Germinal center (tissue), 1 donor: Measurements from ENCODE around the gene FZD7.

Experiments
- DNase-seq: peaks from one replicate; pipeline ENCODE4 v3.0.0; 2012; ENCODE audit warnings: mixed read lengths, low spot score

The FZD7 gene

DNA sequence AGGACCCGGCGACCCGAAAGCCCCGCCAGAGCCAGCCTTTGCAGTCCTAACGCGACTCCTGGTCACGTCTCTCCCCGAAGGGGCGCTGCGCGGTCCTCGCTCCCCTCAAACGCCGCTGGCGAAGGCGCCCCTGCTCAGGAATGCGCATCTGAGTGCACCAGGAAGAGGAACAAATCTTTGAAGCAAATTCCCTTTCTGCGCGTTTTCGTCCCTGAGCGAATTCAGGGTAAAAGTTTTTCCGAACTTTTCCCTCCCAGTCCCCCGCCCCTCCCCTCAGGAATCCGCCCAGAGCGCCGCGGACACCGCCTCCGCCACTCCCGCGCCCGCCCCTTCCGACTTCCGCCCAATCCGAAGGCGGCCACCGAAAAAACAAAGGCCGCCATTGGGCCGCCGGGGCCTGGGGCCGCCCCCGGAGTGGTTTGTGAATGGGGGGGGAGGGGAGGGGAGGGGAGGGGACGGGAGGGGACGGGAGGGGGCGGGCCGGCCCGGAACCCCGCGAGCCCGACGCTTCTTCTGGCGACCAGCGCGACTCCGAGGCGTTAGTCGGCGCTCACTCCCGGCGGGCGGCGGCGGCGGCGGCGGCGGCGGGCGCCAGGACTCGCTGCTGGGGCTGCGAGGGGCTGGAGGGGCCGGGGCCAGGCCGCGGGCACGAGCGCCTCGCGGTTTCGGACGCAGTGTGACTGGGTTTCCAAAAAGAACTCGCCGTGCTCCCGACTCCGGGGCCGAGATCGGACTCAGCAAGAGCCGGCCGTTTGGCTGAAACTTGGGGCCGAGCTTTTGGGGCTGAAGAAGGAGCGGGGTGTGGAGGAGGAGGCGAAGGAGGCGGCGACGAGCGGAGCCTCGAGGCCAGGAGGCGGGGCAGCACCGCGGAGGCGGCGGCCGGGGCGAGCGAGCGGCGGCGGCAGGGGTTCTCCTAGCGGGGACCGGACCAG lies at the start of gene FZD7:
TSS of gene FZD7 (plus strand) at position 539 of the 932 bp plus-strand sequence. CDS start 793 bp downstream, outside the sequence.
- DNase-seq: peak; percentile 93

DNA sequence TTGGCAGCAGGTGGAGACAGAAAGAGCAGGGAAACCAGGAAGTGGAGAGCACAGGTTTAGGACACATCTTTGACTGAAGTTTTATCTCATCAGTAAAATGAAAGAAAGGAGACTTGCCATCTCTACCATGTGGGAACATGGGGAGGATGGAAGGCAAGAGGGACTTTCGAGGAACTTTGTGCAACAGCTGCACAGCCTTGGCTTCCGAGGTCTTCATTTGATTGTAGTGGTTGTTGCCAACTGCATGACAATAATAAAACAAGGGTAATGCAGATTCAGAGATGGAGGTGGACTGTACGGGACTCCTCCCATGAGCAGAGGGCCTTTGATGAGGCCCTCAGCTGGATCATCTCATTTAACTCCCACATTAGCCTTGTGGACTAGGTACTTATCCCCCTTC lies 49.3 kb upstream of the FZD7 start:
- DNase-seq: no peak

DNA sequence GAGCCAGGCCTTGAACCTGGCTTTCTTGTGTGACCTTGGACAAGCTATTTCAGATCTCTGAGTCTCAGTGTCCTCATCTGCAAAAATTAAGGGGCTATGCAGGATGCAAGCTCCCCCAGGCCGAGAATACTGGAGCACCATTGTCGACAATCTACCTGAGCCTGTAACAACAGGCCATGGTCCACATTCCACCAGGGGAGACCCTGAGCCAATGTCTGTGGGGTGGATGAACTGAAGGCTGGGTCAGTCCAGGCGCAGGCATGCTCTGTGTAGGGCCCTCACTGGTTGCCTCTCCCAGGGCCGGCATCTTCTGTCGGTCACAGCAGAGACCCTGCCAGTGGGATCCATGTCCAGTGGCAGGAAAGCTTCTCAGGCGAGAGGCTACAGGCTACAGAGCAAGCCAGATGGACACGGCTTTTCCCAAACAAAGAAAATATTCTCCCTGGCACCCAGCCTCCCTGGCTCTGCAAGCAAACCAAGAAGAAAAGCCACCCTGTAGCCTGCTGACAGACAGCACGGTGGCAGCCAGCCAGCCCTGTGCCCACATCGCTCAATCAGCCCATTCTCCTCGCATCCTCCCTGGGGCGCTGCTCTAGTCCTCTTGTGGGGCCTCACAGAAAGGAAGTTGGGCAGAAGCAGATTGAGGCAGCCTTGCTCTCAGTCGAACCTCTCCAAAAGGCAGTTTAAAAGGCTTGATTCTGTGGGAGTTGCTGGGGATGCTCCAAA lies 48.7 kb upstream of the FZD7 start:
- no peak for DNase-seq

DNA sequence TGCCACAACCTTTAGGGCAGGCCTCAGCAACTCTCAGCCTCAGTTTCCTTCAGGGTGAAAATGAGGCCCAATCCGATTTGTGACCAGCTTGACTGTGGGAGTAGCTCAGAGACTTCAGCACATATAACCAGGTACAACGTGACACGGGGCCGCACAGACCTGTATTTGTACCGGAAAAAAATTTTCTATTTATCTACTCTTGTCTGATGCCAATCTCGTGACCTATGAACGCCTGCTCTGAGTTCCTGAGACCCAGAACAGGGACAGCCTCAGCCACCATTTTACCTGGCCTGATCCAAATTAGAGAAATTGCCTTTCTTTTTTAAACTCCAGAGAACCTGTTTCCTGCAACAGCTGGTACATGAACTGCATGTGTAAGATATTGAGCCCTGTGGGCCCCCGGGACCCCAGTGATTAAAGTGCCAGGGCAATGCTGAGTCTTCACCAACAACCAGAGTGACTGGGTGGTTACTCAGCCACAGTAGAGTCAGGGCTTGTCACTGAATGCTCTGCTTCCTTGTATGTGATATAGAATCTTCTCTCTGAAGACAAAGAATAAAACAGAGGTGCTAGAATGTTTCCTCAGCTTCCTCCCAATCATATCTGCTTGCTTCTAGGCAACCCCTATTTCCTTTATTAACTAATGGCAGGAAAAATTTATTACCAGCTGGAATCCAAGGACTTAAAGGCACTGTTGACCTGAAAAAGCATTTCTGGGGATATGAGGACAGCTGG lies 47.8 kb upstream of the FZD7 start:
- DNase-seq: no peak

DNA sequence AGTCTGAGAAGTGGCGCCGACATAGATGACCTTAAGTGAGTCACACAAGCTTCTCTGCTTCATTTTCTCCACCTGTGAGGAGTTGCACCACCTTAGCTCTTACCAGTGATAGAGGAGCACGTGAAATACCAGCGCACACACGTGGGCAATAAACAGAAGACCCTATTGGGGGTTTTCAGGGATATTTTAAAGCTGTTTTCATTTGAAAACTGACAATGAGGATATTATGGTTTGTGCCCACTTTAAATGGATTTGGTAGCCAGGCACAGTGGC lies 47.3 kb upstream of the FZD7 start:
- no peak for DNase-seq

DNA sequence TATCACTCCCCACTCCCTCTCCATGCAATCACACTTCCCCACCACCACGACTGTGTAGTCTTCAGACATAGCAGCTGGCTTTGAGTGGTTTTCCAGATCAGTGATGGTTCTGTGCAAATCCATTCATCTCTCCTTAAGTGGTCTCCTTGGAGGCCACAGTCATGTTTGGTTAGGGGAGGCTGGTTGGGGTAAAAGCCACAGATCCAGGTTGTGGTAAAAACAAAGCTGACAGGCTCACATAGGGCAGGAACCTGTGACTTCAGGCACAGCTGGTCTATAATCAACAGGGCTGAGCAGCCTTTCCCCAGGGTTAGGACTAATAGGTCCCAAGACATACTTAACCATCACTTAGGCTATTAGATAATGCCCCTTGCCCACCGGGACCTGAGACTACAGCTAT lies 46.2 kb upstream of the FZD7 start:
- DNase-seq: no peak

DNA sequence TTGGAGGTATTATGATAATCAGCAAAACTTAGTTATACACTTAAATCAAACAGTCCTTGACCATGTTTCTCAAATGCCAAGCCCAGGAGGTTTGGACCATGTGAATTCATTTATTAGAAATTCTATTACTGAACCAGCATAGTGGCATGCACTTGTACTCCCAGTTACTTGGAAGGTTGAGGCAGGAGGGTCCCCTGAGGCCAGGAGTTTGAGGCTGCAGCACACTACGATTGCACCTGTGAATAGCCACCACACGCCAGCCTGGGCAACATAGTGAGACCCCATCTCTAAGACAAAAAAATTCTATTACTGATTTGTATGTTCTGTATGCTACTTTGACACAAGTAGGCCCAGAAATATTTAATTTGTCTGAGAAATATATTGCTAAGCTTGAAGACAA lies 43.6 kb upstream of the FZD7 start:
- no peak for DNase-seq

DNA sequence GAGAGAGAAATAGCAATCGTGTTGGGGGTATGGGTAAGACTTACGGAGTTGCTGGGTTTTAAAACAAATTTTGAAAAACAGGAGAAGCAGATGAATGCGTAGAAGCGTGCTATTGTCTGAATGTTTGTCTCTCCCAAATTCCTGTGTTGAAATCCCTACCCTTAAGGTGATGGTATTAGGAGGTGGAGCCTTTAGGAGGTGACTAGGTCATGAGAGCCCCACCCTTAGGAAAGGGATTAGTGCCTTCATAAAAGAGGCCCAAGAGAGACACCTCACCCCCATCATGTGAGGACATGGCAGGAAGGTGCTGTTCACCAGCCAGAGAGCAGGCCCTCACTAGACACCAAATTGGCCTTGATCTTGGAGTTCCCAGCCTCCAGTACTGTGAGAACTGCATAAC lies 40.7 kb upstream of the FZD7 start:
- DNase-seq: no peak

DNA sequence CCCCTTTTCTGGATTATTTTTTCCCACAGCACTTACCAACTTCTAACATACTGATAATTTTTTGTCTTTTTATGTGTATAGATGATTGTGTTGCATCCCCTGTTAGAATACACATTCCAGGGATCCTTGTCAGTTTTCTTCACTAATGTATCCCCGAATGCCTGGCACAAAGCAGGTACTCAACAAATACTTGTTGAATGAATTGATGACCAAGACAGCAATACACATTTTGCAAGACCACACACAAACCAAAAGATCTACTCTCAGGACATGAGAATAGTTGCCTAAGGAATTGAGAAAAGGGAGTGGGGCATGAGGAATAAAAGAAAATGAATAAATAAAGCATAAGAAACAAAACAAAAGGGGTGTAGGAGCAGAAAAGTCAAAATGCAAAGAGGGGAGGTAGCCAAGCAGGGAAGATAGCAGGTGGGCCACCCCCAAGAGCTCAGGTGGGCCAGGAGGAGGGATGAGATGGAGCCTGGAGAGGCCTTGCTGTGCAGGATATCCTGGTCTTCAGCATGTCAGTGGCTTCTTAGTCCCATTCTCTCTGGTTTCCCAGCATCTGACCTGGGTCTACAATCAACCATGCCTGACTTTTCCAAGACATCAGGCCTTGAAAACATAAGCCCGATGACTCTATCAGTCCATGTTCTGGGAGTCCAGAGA lies 38.5 kb upstream of the FZD7 start:
- no peak for DNase-seq

DNA sequence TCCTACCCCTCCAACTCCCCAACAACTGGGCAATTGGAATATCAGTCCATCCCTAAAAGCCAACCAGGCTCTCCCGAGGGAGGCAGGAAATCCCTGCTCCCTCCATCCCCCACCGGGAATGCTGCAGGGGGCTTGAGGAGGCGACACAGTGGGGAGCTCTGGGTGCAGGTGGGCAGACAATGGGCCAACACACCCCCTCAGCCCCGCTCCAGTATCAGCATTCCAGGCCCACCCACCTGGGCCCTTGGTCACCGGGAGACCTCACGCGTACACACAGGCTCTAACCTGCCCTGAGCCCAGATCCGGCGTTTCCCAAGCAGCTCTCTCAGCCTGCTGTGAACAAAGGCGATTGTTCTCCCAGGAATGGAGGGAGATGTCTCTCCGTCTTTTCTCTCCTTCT lies 37.6 kb upstream of the FZD7 start:
- no peak for DNase-seq

DNA sequence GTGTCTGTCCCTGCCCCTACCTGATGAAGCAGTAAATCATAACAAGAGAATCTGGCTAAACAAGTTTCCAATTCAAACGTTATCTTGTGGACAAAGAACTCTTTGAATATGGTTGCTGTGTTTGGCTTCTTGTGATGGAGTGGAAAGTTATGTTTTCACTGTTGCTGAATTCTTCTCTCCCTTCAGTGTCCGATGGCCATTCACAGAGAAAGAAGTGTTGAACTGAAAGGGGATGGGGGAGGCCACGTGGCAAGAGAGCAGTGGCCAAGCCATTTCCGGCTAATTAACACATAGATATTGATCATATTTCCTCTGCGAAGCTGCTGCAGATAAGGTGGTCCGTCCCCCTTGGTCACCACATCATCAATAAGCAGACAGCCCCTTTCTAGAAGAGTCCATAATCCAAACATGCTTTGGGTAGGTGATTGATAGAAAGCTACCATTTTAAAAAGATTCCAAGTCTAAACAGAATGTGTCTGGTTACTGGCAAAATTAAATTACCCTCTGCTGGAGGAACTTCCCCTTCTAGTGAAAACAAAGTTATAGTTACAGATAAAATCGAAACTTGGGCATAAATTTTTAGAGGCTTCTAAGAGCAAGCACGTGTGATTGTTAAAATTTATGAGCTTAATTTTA lies 36.9 kb upstream of the FZD7 start:
- no peak for DNase-seq

DNA sequence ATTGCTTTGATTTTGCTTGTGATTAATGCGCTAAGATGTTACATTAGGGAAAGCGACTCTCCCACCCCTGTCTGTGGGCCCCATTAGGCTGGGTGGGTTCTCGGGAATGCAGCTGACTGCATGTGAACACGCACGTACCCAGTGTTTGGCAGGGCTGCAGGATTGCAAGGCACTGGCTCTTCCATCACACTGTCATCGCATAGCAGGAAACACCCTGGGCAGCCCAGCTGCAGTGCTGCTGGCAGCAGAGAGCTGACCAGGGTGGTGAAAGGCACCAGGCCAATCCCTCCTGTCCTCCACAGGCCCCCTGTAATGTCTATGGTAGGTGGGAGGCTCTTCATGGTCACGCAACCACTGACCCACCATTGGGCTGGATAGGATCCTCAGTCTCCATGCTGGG lies 34.4 kb upstream of the FZD7 start:
- no peak for DNase-seq

DNA sequence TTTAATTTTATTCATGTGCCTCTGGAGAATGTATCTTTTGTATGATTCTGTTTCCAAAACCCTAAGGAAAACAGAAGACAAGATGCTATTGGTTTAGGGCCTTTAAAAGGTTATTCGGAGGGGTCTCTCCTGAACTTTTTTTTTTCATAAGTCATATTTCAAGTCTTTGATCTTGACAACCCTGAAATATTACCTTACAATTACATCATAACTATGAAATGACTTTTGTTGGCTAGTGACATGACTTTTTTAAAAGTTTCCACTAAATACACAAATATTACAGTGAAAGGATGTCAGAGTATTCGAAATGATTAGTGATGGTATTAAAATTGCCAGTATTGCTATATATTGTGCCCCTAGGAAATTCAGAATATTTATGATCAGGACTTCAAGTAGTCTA lies 31.8 kb upstream of the FZD7 start:
- no peak for DNase-seq

DNA sequence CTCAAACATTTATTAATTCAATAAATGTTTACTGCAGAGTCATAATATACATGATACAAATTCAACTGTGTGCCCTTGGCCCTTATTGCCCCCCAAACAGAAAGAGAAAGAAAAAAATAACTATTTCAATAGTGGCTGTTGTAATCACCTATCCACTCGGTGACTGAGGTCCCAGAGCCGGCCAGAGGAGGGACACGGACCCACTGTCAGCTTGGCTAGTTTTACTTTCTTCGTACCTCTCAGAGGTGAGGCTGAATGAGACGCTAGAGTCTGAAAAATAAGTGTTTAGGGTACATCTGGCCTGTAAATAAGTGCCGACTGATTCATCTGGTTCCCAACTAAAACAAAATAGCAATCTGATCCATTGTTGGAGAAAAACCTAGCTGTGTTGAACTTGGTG lies 31.3 kb upstream of the FZD7 start:
- no peak for DNase-seq

DNA sequence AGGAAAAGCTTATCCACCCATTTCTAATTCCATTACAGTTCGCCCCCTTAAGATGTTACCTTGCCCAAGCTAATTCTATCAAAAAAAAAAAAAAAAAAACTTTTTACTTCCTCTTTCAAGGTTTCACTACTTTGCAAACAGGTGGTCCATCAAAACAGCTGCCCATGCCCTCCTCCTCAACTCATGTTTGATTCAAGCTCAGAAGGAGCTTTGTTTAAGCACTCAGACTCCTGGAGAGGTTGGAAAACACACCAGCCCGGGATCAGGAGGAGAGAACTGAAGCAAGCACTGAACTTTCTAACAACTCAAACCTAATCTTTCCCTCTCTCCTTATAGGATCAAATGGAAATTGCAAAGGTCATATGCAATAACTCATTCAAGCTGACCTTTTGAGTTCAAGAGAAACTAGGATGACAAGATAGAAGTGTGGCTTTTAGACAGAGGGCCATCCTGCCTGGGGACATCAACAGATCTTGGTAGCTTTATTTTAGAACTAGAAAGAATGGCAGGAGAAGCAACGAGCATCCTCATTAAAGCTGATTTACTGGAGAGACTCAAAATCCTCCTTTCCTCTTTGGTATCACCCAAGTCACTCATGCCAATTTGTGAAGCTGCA lies 28.3 kb upstream of the FZD7 start:
- DNase-seq: peak; percentile 29

DNA sequence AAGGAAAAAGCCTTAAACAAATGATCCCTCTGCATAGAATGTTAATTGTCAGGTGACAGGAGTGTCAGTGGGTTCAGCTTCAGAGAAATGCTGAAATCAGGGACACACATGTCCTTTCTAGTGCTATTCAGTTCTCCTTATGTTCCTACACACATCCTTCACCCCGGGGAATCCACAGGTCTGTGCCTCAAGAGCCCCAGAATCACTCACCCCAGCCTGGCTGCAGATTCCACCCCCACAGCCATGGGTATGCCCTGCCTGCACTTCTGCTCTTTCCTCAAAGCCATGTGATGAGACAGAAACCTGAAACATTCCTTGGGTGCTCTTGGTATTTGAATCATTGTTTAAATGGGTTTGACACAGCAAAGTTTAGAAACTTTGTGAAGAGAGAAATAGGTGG lies 27.4 kb upstream of the FZD7 start:
- DNase-seq: no peak

DNA sequence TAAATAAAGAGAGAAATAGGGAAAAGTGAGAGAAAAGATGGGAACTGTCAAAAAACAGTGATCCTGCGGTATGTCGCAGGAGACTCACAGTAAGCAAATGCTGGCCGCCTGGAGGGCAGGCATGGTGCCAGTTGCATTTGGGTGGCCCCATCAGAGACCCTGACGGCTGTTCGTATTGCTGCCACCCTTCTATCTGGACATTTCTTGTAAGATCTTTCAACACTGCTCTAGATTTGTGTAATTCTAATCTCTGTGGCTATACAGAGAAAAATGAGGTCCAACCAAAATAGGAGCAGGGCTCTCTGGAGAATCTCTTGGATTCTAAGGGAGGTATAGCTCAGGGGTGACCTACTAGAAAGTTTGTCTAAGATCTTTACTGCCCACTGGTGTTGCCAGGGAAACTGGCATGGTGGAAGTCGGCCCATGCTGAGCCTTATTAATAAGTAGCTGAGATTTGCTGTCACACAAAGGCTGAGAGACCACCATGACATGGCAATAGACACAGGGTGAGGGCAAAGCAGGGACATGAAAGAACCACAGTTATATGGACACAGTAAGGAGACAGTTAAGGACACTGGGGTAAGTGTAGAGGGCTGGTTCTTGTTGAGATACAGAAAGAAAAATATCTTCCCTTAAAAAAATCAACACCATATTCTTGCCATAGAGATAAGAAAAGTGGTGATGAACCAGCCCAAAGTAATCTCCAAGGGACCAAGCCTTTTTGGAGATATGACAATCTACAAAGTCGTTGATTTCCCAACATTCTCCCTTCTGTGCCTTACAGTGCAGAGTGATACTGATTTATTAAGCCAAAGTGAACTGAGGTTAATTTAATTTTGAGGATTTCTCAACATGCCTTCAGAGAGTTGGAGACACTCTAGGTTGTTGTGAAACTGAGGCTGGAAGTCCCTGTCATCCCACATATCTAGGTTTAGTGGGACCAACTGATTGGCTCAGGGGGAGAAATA lies 26.4 kb upstream of the FZD7 start:
- DNase-seq: no peak

DNA sequence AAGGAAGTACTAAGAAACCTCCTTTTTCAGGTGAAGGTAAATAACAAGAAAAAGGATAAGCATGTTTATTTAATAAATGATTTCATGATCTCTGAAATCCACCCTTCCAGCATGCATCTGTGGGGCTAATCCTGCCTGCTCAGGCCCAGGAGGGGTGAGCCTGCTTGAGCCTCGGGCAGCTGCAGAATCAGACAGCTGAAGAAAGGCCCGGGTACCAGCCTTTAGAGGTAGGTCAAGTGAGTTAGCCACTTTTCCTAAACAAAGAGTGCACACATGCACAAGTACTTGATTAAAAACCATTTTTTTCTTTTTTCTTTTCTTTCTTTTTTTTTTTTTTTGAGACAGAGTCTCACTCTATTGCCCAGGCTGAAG lies 25.7 kb upstream of the FZD7 start:
- no peak for DNase-seq

DNA sequence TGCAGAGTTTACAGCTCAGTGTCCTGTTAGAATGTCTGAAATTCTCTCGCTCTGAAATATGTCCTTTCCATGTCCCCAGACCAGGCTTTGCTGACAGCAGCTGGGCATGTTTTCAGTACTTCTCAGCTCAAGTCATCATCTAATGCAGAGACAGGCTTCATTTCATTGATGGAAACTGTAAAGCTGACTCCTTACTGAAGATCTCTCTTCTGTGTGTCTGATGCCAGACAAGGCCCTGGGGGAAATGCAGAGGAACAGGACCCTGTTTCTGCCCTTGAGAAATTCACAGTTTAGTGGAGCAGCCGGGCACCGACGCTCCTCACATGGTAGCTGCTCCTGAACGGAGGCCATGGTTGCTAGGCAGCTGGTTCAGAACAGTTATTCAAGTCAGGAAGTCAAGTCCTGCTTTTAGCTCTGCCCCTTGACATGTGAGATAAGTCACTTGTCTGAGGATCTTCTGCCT lies 24.6 kb upstream of the FZD7 start:
- no peak for DNase-seq

DNA sequence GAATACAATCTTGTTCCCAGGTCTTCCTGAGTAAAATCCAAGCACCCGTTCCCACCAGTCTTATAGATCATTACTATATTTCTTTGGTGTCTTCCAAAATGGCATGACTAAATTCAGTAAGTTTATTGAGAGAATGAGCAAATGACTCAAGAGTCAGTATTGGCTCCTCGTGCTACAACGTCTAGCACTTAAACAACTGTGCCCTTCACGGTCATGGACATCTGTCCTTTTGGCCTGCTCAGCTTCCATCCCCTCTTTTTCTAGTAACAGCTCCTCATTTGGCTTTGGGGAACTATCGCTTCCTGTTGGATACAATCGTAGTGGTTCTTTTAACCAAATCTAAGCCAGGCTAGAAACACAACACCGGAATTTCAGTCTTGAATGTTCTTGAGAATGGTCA lies 24.1 kb upstream of the FZD7 start:
- no peak for DNase-seq
